Endothelial cell of umbilical vein (primary cell): ENCODE measurements around the gene RFX6. TPM values are rescaled to one million over a fixed set of nuclear protein-coding genes. Genes with fewer than 3 reads are reported as not detected.

Experiments used
- BruUV-seq: library from RNA; stranded (reverse); fragments of 400-500 nt; replicated peaks from 2 replicates; lab custom pipeline; 2021; lab: Mats Ljungman, UMichigan
- CTCF ChIA-PET: fragments of 300-600, 350-600 bp; sonication (Branson Sonifier 250); formaldehyde crosslinking; loops from one replicate; lab custom pipeline; 2021; ENCODE audit warnings: antibody characterized with exemption, inconsistent platforms; lab: Charles Lee
- POLR2A ChIA-PET: fragments of 300-600, 350-600 bp; sonication (Branson Sonifier 250); formaldehyde crosslinking; loops from one replicate; lab custom pipeline; 2021; ENCODE audit warnings: antibody characterized with exemption, inconsistent platforms; lab: Charles Lee
- DNase-seq: peaks from one replicate; pipeline ENCODE4 v3.0.0-alpha.2; 2011; ENCODE audit warnings: low read depth, low spot score
- FAIRE-seq: peaks from 2 replicates; lab custom pipeline; 2011; peaks lifted over from hg19 to GRCh38; lab: Jason Lieb, UNC
- H2AFZ ChIP-seq: 2 replicates; pipeline ENCODE4 v1.6.0; 2012; ENCODE audit warnings: low read depth, low read length, control low read depth, inconsistent platforms
- H3K27ac ChIP-seq: 2 replicates; pipeline ENCODE4 v1.5.1; 2011; ENCODE audit warnings: low read depth, mild to moderate bottlenecking, control low read depth, low read length, moderate library complexity; ENCODE audit not compliant: insufficient read depth
- H3K27me3 ChIP-seq, 2 experiments: 2 replicates each; pipeline versions ENCODE4 v1.6.0 to v1.6.1; 2011; ENCODE audit warnings: low read length in 2 of 2, mixed read lengths in 1 of 2; ENCODE audit not compliant: control insufficient read depth in 2 of 2, insufficient read depth in 2 of 2
- H3K36me3 ChIP-seq, 2 experiments: 2 replicates in 1 of 2; 3 replicates in 1 of 2; pipeline ENCODE4 v1.5.1; 2011; ENCODE audit warnings: low read length in 2 of 2, mild to moderate bottlenecking in 1 of 2, moderate library complexity in 1 of 2; ENCODE audit not compliant: control insufficient read depth in 2 of 2, insufficient read depth in 2 of 2; ENCODE audit errors: extremely low read depth in 1 of 2
- H3K4me1 ChIP-seq: 3 replicates; pipeline ENCODE4 v1.5.1; 2011; ENCODE audit warnings: mild to moderate bottlenecking, low read length; ENCODE audit not compliant: control insufficient read depth, insufficient read depth; ENCODE audit errors: extremely low read depth
- H3K4me2 ChIP-seq: 2 replicates; pipeline ENCODE4 v1.6.1; 2011; ENCODE audit warnings: low read length, control low read depth, mixed read lengths; ENCODE audit not compliant: insufficient read depth
- H3K4me3 ChIP-seq, 3 experiments: fragments of 200-600 bp in 1 of 3; sonication (generic), shearing (Covaris generic) in 1 of 3; replicated peaks in 1 of 3; 2 replicates each; pipeline ENCODE4 v1.5.1; 2011 to 2016; ENCODE audit warnings: control low read depth in 3 of 3, low read length in 3 of 3, mild to moderate bottlenecking in 2 of 3, inconsistent platforms in 1 of 3, low read depth in 1 of 3, moderate library complexity in 1 of 3; ENCODE audit not compliant: insufficient read depth in 1 of 3
- H3K79me2 ChIP-seq: 2 replicates; pipeline ENCODE4 v1.6.0; 2012; ENCODE audit warnings: low read length, inconsistent platforms; ENCODE audit not compliant: control insufficient read depth, insufficient read depth
- H3K9ac ChIP-seq: replicated peaks from 2 replicates; pipeline ENCODE3; 2011; ENCODE audit warnings: low read length, control low read depth; ENCODE audit not compliant: insufficient read depth; ENCODE audit errors: extremely low read depth
- H3K9me1 ChIP-seq: replicated peaks from 3 replicates; pipeline ENCODE4 v1.6.0; 2011; ENCODE audit warnings: mild to moderate bottlenecking, low read length; ENCODE audit not compliant: control insufficient read depth, insufficient read depth; ENCODE audit errors: extremely low read depth
- H3K9me3 ChIP-seq: replicated peaks from 2 replicates; pipeline ENCODE4 v1.5.1; 2012; ENCODE audit warnings: low read length, inconsistent platforms; ENCODE audit not compliant: control insufficient read depth, insufficient read depth
- H4K20me1 ChIP-seq: replicated peaks from 2 replicates; pipeline ENCODE3; 2011; ENCODE audit warnings: mild to moderate bottlenecking, low read length; ENCODE audit not compliant: control insufficient read depth, insufficient read depth; ENCODE audit errors: extremely low read depth
- EZH2 ChIP-seq: IDR thresholded peaks from 2 replicates; pipeline ENCODE4 v1.6.1; 2012; ENCODE audit warnings: borderline replicate concordance, low read depth, mild to moderate bottlenecking, moderate library complexity, low read length, inconsistent platforms; ENCODE audit not compliant: severe bottlenecking
- FOS ChIP-seq: IDR thresholded peaks from 2 replicates; pipeline ENCODE4 v1.6.1; 2011; ENCODE audit warnings: mild to moderate bottlenecking, low read length, moderate library complexity, borderline replicate concordance; ENCODE audit not compliant: insufficient read depth
- GATA2 ChIP-seq: IDR thresholded peaks from 2 replicates; pipeline ENCODE4 v1.7.0; 2011; ENCODE audit warnings: low read depth, mild to moderate bottlenecking, moderate library complexity, mixed read lengths, low read length; ENCODE audit not compliant: insufficient read length, insufficient read depth
- JUN ChIP-seq: IDR thresholded peaks from 2 replicates; pipeline ENCODE4 v1.6.1; 2011; ENCODE audit warnings: borderline replicate concordance, low read depth; ENCODE audit not compliant: insufficient read length, insufficient read depth
- MYC ChIP-seq: IDR thresholded peaks from one replicate; pipeline ENCODE4 v1.6.1; 2011; ENCODE audit warnings: mild to moderate bottlenecking, low read depth, low read length
- POLR2A ChIP-seq: IDR thresholded peaks from 2 replicates; pipeline ENCODE4 v1.6.1; 2012; ENCODE audit warnings: low read depth, mild to moderate bottlenecking, control low read depth, low read length
- POLR2AphosphoS5 ChIP-seq: IDR thresholded peaks from 2 replicates; pipeline ENCODE4 v1.6.1; 2012; ENCODE audit warnings: low read depth, mild to moderate bottlenecking, control low read depth, low read length, moderate library complexity; ENCODE audit not compliant: insufficient read depth
- dilution Hi-C: fragments of 300-500 bp; cut with MboI; formaldehyde crosslinking; loops from one replicate; pipeline ENCODE4 v1.15.0; 2019; ENCODE audit warnings: low sequenced_read_pairs; ENCODE audit not compliant: extremely low pct_ligation_motif_present
- intact Hi-C: fragments of 100-400 bp; cut with micrococcal nuclease; formaldehyde crosslinking; loops from one replicate; pipeline ENCODE4 v1.10.0; 2022
- polyA plus RNA-seq, 4 experiments: library from polyadenylated mRNA; depleted of rRNA in 3 of 4; stranded (reverse) in 3 of 4; unstranded in 1 of 4; fragments of >200 nt; gene quantifications; 2 replicates each; pipeline versions ENCODE4 v1.2.1 to v1.2.3, GENCODE V29; 2011 to 2012; ENCODE audit warnings: missing spikeins in 1 of 4
- total RNA-seq: library from RNA; stranded (reverse); gene quantifications from 2 replicates; pipeline ENCODE4 v1.2.3, GENCODE V29; 2021
- TF ChIP-seq, protein P1 (sequence below), 2 donors: IDR thresholded peaks; 1 replicate in 1 of 2; 2 replicates in 1 of 2; pipeline ENCODE4 v1.5.1; 2011; ENCODE audit warnings: low read length in 2 of 2, mild to moderate bottlenecking in 2 of 2, moderate library complexity in 2 of 2, control low read depth in 1 of 2, inconsistent platforms in 1 of 2, low read depth in 1 of 2; ENCODE audit not compliant: insufficient read depth in 1 of 2; ENCODE audit errors: extremely low read depth in 1 of 2
- TF ChIP-seq, protein P2 (sequence below): IDR thresholded peaks from 2 replicates; pipeline ENCODE4 v1.6.1; 2011; ENCODE audit not compliant: insufficient read depth, insufficient read length

The RFX6 gene
- total and polyA plus RNA-seq, 2 donors (not counting 3 experiments of a cell fraction or from before 2014, with no cell fraction given) = not detected

DNA sequence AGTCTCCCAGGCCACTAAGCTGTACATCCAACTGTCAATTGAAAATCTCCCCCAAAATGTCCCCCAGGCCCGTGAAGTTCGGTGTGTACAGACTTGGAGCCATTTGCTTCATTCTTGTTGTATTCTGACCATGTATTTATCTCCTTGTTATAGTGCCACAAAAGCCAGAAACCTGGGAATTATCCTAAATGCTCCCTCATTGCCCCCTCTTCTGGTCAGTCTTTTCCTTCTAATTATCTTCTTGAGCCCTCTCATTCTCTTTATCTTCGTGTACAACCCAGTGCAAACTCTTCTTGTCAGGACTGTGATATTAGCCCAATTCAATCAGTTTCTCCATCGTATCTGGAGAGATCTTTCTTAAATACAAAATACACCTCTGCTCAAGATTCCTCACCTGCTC, 64.7 kb downstream of the RFX6 start:
- H3K4me1 ChIP-seq = no peaks in the 10 kb centered on the region
- H3K4me3 ChIP-seq = no peak overlapping the region
- H3K9me3 ChIP-seq = no peaks in the 10 kb centered on the region
- no peak overlapping the region for H3K4me2 ChIP-seq
- H3K27me3 ChIP-seq = no peaks in the 10 kb centered on the region
- dilution Hi-C loops = no loop called here
- H3K9ac ChIP-seq = no peak overlapping the region
- POLR2A ChIA-PET = no interaction called here
- no peaks in the 10 kb centered on the region for H3K9me1 ChIP-seq
- BruUV-seq = no TSS peak
- TF ChIP-seq POLR2AphosphoS5 (no peak), EZH2 (no peak), JUN (no peak), MYC (no peak), GATA2 (no peak)
- TF ChIP-seq, protein P1, sequence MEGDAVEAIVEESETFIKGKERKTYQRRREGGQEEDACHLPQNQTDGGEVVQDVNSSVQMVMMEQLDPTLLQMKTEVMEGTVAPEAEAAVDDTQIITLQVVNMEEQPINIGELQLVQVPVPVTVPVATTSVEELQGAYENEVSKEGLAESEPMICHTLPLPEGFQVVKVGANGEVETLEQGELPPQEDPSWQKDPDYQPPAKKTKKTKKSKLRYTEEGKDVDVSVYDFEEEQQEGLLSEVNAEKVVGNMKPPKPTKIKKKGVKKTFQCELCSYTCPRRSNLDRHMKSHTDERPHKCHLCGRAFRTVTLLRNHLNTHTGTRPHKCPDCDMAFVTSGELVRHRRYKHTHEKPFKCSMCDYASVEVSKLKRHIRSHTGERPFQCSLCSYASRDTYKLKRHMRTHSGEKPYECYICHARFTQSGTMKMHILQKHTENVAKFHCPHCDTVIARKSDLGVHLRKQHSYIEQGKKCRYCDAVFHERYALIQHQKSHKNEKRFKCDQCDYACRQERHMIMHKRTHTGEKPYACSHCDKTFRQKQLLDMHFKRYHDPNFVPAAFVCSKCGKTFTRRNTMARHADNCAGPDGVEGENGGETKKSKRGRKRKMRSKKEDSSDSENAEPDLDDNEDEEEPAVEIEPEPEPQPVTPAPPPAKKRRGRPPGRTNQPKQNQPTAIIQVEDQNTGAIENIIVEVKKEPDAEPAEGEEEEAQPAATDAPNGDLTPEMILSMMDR (IDR thresholded peaks at IDR 0.05; ENCODE audit: extremely low read depth in 1 of 2, insufficient read depth in 1 of 2, low read depth in 1 of 2, low read length in 2 of 2) = no peak
- FAIRE-seq (no peak), DNase-seq (no peak)
- intact Hi-C loops = no loop called here
- CTCF ChIA-PET = interaction anchor here (1.0 to 1.1 kb wide), 2 partner anchors 157 to 180 kb away, joined by 3 to 4 read pairs; no protein-coding TSS in a partner anchor
- no peak overlapping the region for H3K27ac ChIP-seq
- H3K79me2 ChIP-seq = no peaks in the 10 kb centered on the region
- no peaks in the 10 kb centered on the region for H3K36me3 ChIP-seq
- no peaks in the 10 kb centered on the region for H4K20me1 ChIP-seq
- H2AFZ ChIP-seq = no peak overlapping the region

DNA sequence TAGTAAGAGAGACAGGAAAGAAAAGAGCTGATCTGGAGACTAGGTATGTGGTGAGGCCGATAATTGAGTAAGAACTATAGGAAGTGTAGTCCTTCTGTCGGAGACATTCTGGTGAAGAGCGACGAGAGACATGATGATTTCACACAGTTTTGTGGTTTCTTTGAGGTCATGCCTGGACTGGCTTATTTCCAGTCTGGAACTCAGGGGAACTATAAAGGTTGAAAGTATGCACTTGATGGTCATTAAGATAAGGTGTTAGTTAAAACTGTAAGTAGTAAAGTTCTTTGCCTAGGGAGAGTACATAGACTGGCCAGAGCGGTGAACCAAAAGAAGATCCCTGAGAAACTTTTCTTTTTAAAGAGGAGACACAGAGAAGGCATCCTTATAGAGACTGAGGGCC, 68.8 kb downstream of the RFX6 start:
- H3K4me1 ChIP-seq = no peaks in the 10 kb centered on the region
- BruUV-seq = no TSS peak
- intact Hi-C loops = no loop called here
- H3K27me3 ChIP-seq = no peaks in the 10 kb centered on the region
- POLR2A ChIA-PET = no interaction called here
- no peak overlapping the region for H3K27ac ChIP-seq
- H3K36me3 ChIP-seq = no peaks in the 10 kb centered on the region
- no peaks in the 10 kb centered on the region for H3K9me1 ChIP-seq
- no peak overlapping the region for H3K4me3 ChIP-seq
- no peaks in the 10 kb centered on the region for H3K79me2 ChIP-seq
- H3K9ac ChIP-seq = no peak overlapping the region
- TF ChIP-seq GATA2 (no peak), POLR2AphosphoS5 (no peak), MYC (no peak), POLR2A (no peak), EZH2 (no peak), FOS (no peak)
- TF ChIP-seq, protein P2, sequence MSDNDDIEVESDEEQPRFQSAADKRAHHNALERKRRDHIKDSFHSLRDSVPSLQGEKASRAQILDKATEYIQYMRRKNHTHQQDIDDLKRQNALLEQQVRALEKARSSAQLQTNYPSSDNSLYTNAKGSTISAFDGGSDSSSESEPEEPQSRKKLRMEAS = no peak
- TF ChIP-seq, protein P1 (IDR thresholded peaks at IDR 0.05; ENCODE audit: extremely low read depth in 1 of 2, insufficient read depth in 1 of 2, low read depth in 1 of 2, low read length in 2 of 2) = no peak
- CTCF ChIA-PET = no interaction called here
- H4K20me1 ChIP-seq = no peaks in the 10 kb centered on the region
- no peak for FAIRE-seq
- dilution Hi-C loops = no loop called here
- H3K9me3 ChIP-seq = no peaks in the 10 kb centered on the region
- H3K4me2 ChIP-seq = no peak overlapping the region
- no peak overlapping the region for H2AFZ ChIP-seq
- DNase-seq = no peak
